ENCODE data around the gene PRCP. TPM values are rescaled to one million over a fixed set of nuclear protein-coding genes. Genes with fewer than 3 reads are reported as not detected.
"Not testable (repeated sequence)": the region's sequence is repeated elsewhere in the genome, so short reads cannot be mapped to it uniquely, and the experiment has no call there.

Gene PRCP
- total and polyA plus RNA-seq, 2 donors (not counting 3 experiments of a cell fraction or from before 2014, with no cell fraction given): 170 to 277 TPM

DNA sequence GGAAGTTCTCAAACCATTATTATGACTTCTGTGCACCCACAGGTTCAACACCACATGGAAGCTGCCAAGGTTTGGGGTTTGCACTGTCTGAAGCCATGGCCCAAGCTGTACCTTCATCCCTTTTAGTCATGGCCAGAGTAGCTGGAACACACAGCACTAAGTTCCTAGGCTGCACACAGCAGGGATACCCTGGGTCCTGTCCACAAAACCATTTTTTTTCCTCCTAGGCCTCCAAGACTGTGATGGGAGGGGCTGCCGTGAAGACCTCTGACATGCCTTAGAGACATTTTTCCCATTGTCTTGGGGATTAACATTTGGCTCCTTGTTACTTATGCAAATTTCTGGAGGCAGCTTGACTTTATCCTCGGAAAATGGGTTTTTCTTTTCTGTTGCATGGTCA is 44.0 kb upstream of the PRCP start:
- POLR2A ChIA-PET: no interaction called here
- dilution Hi-C loops (cut with MboI; ENCODE audit: extremely low pct_ligation_motif_present, low sequenced_read_pairs): no loop called here

GRCh38 chr11:82943430-82943829 is 43.2 kb upstream of the PRCP start:
- H3K9ac ChIP-seq (replicated peaks; ENCODE audit: extremely low read depth, insufficient read depth, low read length); H4K20me1 ChIP-seq (replicated peaks; ENCODE audit: control insufficient read depth, extremely low read depth, insufficient read depth, low read length); intact Hi-C loops (cut with micrococcal nuclease); H2AFZ ChIP-seq (ENCODE audit: low read depth, low read length); H3K4me2 ChIP-seq (ENCODE audit: insufficient read depth, low read length); H3K79me2 ChIP-seq (ENCODE audit: control insufficient read depth, insufficient read depth, low read length); H3K4me1 ChIP-seq (ENCODE audit: control insufficient read depth, extremely low read depth, insufficient read depth, low read length); POLR2A ChIA-PET; H3K9me1 ChIP-seq (replicated peaks; ENCODE audit: control insufficient read depth, extremely low read depth, insufficient read depth, low read length); DNase-seq (ENCODE audit: low read depth, low spot score); H3K36me3 ChIP-seq (ENCODE audit: control insufficient read depth in 2 of 2, extremely low read depth in 1 of 2, insufficient read depth in 2 of 2, low read length in 2 of 2); H3K27ac ChIP-seq (ENCODE audit: insufficient read depth, low read depth, low read length); FAIRE-seq; dilution Hi-C loops (cut with MboI; ENCODE audit: extremely low pct_ligation_motif_present, low sequenced_read_pairs); H3K9me3 ChIP-seq (replicated peaks; ENCODE audit: control insufficient read depth, insufficient read depth, low read length); BruUV-seq (replicated peaks); H3K27me3 ChIP-seq (ENCODE audit: control insufficient read depth in 2 of 2, insufficient read depth in 2 of 2, low read length in 2 of 2); H3K4me3 ChIP-seq (replicated peaks in 1 of 3; ENCODE audit: insufficient read depth in 1 of 3, low read depth in 1 of 3, low read length in 3 of 3): not testable (repeated sequence)
- CTCF ChIA-PET: interaction anchor here (1.4 to 1.5 kb wide), 2 partner anchors 13 to 16 kb away, joined by 4 to 5 read pairs; no protein-coding TSS in a partner anchor

More for the DNA sequence above, 44.0 kb upstream of the PRCP start:
- Histone ChIP-seq H4K20me1 (replicated peaks; ENCODE audit: control insufficient read depth, extremely low read depth, insufficient read depth, low read length) (no peaks in the 10 kb centered on the region), H3K9ac (replicated peaks; ENCODE audit: extremely low read depth, insufficient read depth, low read length) (no peak overlapping the region), H3K4me1 (ENCODE audit: control insufficient read depth, extremely low read depth, insufficient read depth, low read length) (no peaks in the 10 kb centered on the region), H3K27me3 (ENCODE audit: control insufficient read depth in 2 of 2, insufficient read depth in 2 of 2, low read length in 2 of 2) (no peaks in the 10 kb centered on the region), H3K4me3 (replicated peaks in 1 of 3; ENCODE audit: insufficient read depth in 1 of 3, low read depth in 1 of 3, low read length in 3 of 3) (no peak overlapping the region), H2AFZ (ENCODE audit: low read depth, low read length) (no peak overlapping the region), H3K9me3 (replicated peaks; ENCODE audit: control insufficient read depth, insufficient read depth, low read length) (no peaks in the 10 kb centered on the region), H3K79me2 (ENCODE audit: control insufficient read depth, insufficient read depth, low read length) (no peaks in the 10 kb centered on the region), H3K36me3 (ENCODE audit: control insufficient read depth in 2 of 2, extremely low read depth in 1 of 2, insufficient read depth in 2 of 2, low read length in 2 of 2) (no peaks in the 10 kb centered on the region), H3K9me1 (replicated peaks; ENCODE audit: control insufficient read depth, extremely low read depth, insufficient read depth, low read length) (no peaks in the 10 kb centered on the region), H3K4me2 (ENCODE audit: insufficient read depth, low read length) (no peak overlapping the region), H3K27ac (ENCODE audit: insufficient read depth, low read depth, low read length) (no peak overlapping the region)
- intact Hi-C loops (cut with micrococcal nuclease): no loop called here
- BruUV-seq (replicated peaks): no TSS peak
- DNase-seq (ENCODE audit: low read depth, low spot score): no peak
- CTCF ChIA-PET: interaction anchor here (1.4 kb wide), 1 partner anchor 17 kb away, joined by 4 read pairs; no protein-coding TSS in a partner anchor
- no peak for FAIRE-seq
- TF ChIP-seq POLR2AphosphoS5 (IDR thresholded peaks at IDR 0.05; ENCODE audit: insufficient read depth, low read depth, low read length): no peak
- TF ChIP-seq JUN (IDR thresholded peaks at IDR 0.05; ENCODE audit: borderline replicate concordance, insufficient read depth, insufficient read length, low read depth): no peak

All from endothelial cell of umbilical vein (primary cell).